WTC11 (cell line): Measurements from ENCODE around the gene ARFIP1. TPM values are rescaled to one million over a fixed set of nuclear protein-coding genes. Genes with fewer than 3 reads are reported as not detected.

ENCODE experiments used
- ATAC-seq: fragments of 200-7000 bp; cut with Tn5 transposase; 2 replicates; pipeline ENCODE4 v1.10.0; 2021; ENCODE audit warnings: mild to moderate bottlenecking, moderate library complexity
- CTCF ChIA-PET: fragments of 300-600 bp; sonication (Branson Sonifier 250); formaldehyde crosslinking; loops from one replicate; lab custom pipeline; 2021; ENCODE audit warnings: antibody characterized with exemption; lab: Charles Lee
- POLR2A ChIA-PET: fragments of 350-600 bp; sonication (Branson Sonifier 250); formaldehyde crosslinking; loops from one replicate; lab custom pipeline; 2021; ENCODE audit warnings: antibody characterized with exemption; lab: Charles Lee
- DNase-seq: peaks from one replicate; pipeline ENCODE4 v3.0.0; 2021; ENCODE audit warnings: low spot score
- H3K27ac Mint-ChIP-seq: 2 replicates; pipeline ENCODE4 v1.8.0; 2021; ENCODE audit warnings: mixed read lengths
- H3K27me3 Mint-ChIP-seq: 2 replicates; pipeline ENCODE4 v1.8.0; 2021; ENCODE audit warnings: low read depth, mild to moderate bottlenecking, moderate library complexity, mixed read lengths
- H3K36me3 Mint-ChIP-seq: 2 replicates; pipeline ENCODE4 v1.8.0; 2021; ENCODE audit warnings: mixed read lengths
- H3K4me1 Mint-ChIP-seq: 2 replicates; pipeline ENCODE4 v1.8.0; 2022; ENCODE audit warnings: mixed read lengths
- H3K4me3 Mint-ChIP-seq: 2 replicates; pipeline ENCODE4 v1.8.0; 2021; ENCODE audit warnings: mild to moderate bottlenecking, moderate library complexity, mixed read lengths
- H3K9me3 Mint-ChIP-seq: 2 replicates; pipeline ENCODE4 v1.8.0; 2021; ENCODE audit warnings: mixed read lengths
- CREB1 ChIP-seq: sonication (generic); formaldehyde crosslinking; IDR thresholded peaks from 2 replicates; pipeline ENCODE4 v1.8.0; 2023; ENCODE audit warnings: mild to moderate bottlenecking, missing genetic modification reagents
- CREM ChIP-seq: sonication (generic); formaldehyde crosslinking; IDR thresholded peaks from 2 replicates; pipeline ENCODE4 v1.8.1; 2022; ENCODE audit warnings: mild to moderate bottlenecking, missing genetic modification reagents, moderate library complexity
- ELF4 ChIP-seq: sonication (generic); formaldehyde crosslinking; IDR thresholded peaks from 2 replicates; pipeline ENCODE4 v1.8.1; 2022; ENCODE audit warnings: low read depth, mild to moderate bottlenecking, moderate library complexity, missing genetic modification reagents
- FOXJ3 ChIP-seq: sonication (generic); formaldehyde crosslinking; IDR thresholded peaks from 2 replicates; pipeline ENCODE4 v1.9.0; 2021; ENCODE audit warnings: missing genetic modification reagents, mild to moderate bottlenecking, borderline replicate concordance
- MYBL2 ChIP-seq: sonication (generic); formaldehyde crosslinking; IDR thresholded peaks from 2 replicates; pipeline ENCODE4 v1.8.1; 2023; ENCODE audit warnings: mild to moderate bottlenecking, moderate library complexity, missing genetic modification reagents
- SP1 ChIP-seq: sonication (generic); formaldehyde crosslinking; conservative IDR thresholded peaks from 2 replicates; pipeline ENCODE4 v1.8.1; 2022; ENCODE audit warnings: missing genetic modification reagents
- TEAD4 ChIP-seq: sonication (generic); formaldehyde crosslinking; IDR thresholded peaks from 2 replicates; pipeline ENCODE4 v1.8.0; 2022; ENCODE audit warnings: mild to moderate bottlenecking, missing genetic modification reagents
- ZNF138 ChIP-seq: sonication (generic); formaldehyde crosslinking; conservative IDR thresholded peaks from 2 replicates; pipeline ENCODE4 v1.8.1; 2022; ENCODE audit warnings: mild to moderate bottlenecking, moderate library complexity, missing genetic modification reagents
- ZNF317 ChIP-seq: sonication (generic); formaldehyde crosslinking; IDR thresholded peaks from 2 replicates; pipeline ENCODE4 v1.8.1; 2023; ENCODE audit warnings: low read depth, mild to moderate bottlenecking, moderate library complexity, missing genetic modification reagents, borderline replicate concordance
- total RNA-seq: library from RNA; stranded (reverse); gene quantifications from 3 replicates; pipeline ENCODE4 v1.2.3, GENCODE V29; 2021
- TF ChIP-seq, protein P1 (sequence below): sonication (generic); formaldehyde crosslinking; IDR thresholded peaks from 2 replicates; pipeline ENCODE4 v1.8.1; 2022; ENCODE audit warnings: mild to moderate bottlenecking, missing genetic modification reagents, moderate library complexity, borderline replicate concordance
- TF ChIP-seq, protein P2 (sequence below): fragments of 250-450 bp; sonication (Bioruptor Pico); IDR thresholded peaks from 2 replicates; pipeline ENCODE4 v1.9.0; 2021; ENCODE audit warnings: mild to moderate bottlenecking, borderline replicate concordance
- TF ChIP-seq, protein P3 (sequence below): sonication (generic); formaldehyde crosslinking; IDR thresholded peaks from 2 replicates; pipeline ENCODE4 v1.8.1; 2023; ENCODE audit warnings: mild to moderate bottlenecking, moderate library complexity, missing genetic modification reagents
- TF ChIP-seq, protein P4 (sequence below): sonication (generic); formaldehyde crosslinking; IDR thresholded peaks from 2 replicates; pipeline ENCODE4 v1.8.0; 2023; ENCODE audit warnings: missing genetic modification reagents
- TF ChIP-seq, protein P5 (sequence below): sonication (generic); formaldehyde crosslinking; IDR thresholded peaks from 2 replicates; pipeline ENCODE4 v1.8.1; 2022; ENCODE audit warnings: low read depth, missing genetic modification reagents, borderline replicate concordance
- TF ChIP-seq, protein P6 (sequence below): sonication (generic); formaldehyde crosslinking; IDR thresholded peaks from 2 replicates; pipeline ENCODE4 v1.8.1; 2022; ENCODE audit warnings: missing genetic modification reagents, borderline replicate concordance

The ARFIP1 gene
- total RNA-seq, 1 experiment from 2014 or later, result 35.3 TPM

DNA sequence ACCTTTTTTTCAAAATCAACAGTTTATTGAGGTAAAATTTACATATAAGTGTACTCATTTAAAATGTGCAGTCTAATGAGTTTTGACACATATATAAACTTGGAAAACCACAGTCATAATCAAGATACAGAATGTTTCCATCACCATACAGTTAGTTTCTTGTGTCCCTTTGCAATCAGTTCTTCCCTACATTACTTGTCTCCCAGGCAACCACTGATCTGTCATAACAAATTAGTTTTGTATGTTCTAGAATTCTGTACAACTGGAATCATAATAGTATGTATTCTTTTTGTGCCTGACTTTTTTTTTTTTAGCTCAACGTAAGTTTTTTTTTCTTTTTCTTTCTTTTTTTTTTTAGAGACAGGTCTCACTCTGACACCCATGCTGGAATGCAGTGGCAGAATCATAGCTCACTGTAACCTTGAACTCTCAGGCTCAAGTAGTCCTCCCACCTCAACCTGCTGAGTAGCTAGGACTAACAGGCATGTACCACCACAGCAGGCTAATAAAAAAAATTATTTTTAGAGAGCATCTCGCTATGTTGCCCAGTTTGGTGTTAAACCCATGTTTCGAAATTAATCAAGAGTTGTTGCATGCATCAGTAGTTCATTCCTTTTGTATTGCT lies 26.9 kb downstream of the ARFIP1 start:
- Mint-ChIP-seq H3K27ac (no peak overlapping the region), H3K4me3 (no peak overlapping the region), H3K36me3 (peaks cover 11% of the 10 kb centered on the region), H3K27me3 (peaks cover 9% of the 10 kb centered on the region), H3K9me3 (peaks cover 10% of the 10 kb centered on the region), H3K4me1 (peaks cover 56% of the 10 kb centered on the region)
- no peak for DNase-seq
- TF ChIP-seq, protein P1, sequence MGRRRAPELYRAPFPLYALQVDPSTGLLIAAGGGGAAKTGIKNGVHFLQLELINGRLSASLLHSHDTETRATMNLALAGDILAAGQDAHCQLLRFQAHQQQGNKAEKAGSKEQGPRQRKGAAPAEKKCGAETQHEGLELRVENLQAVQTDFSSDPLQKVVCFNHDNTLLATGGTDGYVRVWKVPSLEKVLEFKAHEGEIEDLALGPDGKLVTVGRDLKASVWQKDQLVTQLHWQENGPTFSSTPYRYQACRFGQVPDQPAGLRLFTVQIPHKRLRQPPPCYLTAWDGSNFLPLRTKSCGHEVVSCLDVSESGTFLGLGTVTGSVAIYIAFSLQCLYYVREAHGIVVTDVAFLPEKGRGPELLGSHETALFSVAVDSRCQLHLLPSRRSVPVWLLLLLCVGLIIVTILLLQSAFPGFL, result no peak
- no peak for TF ChIP-seq CREM (CRISPR knock-in tag)
- TF ChIP-seq TEAD4 (CRISPR knock-in tag), result no peak
- TF ChIP-seq, protein P2, sequence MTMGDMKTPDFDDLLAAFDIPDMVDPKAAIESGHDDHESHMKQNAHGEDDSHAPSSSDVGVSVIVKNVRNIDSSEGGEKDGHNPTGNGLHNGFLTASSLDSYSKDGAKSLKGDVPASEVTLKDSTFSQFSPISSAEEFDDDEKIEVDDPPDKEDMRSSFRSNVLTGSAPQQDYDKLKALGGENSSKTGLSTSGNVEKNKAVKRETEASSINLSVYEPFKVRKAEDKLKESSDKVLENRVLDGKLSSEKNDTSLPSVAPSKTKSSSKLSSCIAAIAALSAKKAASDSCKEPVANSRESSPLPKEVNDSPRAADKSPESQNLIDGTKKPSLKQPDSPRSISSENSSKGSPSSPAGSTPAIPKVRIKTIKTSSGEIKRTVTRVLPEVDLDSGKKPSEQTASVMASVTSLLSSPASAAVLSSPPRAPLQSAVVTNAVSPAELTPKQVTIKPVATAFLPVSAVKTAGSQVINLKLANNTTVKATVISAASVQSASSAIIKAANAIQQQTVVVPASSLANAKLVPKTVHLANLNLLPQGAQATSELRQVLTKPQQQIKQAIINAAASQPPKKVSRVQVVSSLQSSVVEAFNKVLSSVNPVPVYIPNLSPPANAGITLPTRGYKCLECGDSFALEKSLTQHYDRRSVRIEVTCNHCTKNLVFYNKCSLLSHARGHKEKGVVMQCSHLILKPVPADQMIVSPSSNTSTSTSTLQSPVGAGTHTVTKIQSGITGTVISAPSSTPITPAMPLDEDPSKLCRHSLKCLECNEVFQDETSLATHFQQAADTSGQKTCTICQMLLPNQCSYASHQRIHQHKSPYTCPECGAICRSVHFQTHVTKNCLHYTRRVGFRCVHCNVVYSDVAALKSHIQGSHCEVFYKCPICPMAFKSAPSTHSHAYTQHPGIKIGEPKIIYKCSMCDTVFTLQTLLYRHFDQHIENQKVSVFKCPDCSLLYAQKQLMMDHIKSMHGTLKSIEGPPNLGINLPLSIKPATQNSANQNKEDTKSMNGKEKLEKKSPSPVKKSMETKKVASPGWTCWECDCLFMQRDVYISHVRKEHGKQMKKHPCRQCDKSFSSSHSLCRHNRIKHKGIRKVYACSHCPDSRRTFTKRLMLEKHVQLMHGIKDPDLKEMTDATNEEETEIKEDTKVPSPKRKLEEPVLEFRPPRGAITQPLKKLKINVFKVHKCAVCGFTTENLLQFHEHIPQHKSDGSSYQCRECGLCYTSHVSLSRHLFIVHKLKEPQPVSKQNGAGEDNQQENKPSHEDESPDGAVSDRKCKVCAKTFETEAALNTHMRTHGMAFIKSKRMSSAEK, result no peak
- TF ChIP-seq, protein P3, sequence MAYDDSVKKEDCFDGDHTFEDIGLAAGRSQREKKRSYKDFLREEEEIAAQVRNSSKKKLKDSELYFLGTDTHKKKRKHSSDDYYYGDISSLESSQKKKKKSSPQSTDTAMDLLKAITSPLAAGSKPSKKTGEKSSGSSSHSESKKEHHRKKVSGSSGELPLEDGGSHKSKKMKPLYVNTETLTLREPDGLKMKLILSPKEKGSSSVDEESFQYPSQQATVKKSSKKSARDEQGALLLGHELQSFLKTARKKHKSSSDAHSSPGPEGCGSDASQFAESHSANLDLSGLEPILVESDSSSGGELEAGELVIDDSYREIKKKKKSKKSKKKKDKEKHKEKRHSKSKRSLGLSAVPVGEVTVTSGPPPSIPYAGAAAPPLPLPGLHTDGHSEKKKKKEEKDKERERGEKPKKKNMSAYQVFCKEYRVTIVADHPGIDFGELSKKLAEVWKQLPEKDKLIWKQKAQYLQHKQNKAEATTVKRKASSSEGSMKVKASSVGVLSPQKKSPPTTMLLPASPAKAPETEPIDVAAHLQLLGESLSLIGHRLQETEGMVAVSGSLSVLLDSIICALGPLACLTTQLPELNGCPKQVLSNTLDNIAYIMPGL, result no peak
- TF ChIP-seq, protein P4, sequence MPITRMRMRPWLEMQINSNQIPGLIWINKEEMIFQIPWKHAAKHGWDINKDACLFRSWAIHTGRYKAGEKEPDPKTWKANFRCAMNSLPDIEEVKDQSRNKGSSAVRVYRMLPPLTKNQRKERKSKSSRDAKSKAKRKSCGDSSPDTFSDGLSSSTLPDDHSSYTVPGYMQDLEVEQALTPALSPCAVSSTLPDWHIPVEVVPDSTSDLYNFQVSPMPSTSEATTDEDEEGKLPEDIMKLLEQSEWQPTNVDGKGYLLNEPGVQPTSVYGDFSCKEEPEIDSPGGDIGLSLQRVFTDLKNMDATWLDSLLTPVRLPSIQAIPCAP, result no peak
- no peak for TF ChIP-seq ELF4 (CRISPR knock-in tag)
- no peak for TF ChIP-seq MYBL2
- TF ChIP-seq CREB1 (CRISPR knock-in tag), result no peak
- TF ChIP-seq FOXJ3 (CRISPR knock-in tag), result no peak
- no peak for TF ChIP-seq ZNF317 (CRISPR knock-in tag)
- TF ChIP-seq SP1 (CRISPR knock-in tag), result no peak
- TF ChIP-seq, protein P5, sequence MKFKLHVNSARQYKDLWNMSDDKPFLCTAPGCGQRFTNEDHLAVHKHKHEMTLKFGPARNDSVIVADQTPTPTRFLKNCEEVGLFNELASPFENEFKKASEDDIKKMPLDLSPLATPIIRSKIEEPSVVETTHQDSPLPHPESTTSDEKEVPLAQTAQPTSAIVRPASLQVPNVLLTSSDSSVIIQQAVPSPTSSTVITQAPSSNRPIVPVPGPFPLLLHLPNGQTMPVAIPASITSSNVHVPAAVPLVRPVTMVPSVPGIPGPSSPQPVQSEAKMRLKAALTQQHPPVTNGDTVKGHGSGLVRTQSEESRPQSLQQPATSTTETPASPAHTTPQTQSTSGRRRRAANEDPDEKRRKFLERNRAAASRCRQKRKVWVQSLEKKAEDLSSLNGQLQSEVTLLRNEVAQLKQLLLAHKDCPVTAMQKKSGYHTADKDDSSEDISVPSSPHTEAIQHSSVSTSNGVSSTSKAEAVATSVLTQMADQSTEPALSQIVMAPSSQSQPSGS, result no peak
- TF ChIP-seq, protein P6, sequence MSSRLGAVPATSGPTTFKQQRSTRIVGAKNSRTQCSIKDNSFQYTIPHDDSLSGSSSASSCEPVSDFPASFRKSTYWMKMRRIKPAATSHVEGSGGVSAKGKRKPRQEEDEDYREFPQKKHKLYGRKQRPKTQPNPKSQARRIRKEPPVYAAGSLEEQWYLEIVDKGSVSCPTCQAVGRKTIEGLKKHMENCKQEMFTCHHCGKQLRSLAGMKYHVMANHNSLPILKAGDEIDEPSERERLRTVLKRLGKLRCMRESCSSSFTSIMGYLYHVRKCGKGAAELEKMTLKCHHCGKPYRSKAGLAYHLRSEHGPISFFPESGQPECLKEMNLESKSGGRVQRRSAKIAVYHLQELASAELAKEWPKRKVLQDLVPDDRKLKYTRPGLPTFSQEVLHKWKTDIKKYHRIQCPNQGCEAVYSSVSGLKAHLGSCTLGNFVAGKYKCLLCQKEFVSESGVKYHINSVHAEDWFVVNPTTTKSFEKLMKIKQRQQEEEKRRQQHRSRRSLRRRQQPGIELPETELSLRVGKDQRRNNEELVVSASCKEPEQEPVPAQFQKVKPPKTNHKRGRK, result no peak
- no peak for TF ChIP-seq ZNF138 (CRISPR knock-in tag)
- ChIA-PET POLR2A (interaction anchor here (0.6 kb wide), 1 partner anchor 10 kb away, joined by 3 read pairs; no protein-coding TSS in a partner anchor), CTCF (interaction anchor here (0.5 kb wide), 1 partner anchor 158 kb away, joined by 3 read pairs; no protein-coding TSS in a partner anchor)
- ATAC-seq, result no peak
